ENCODE results near the gene BOK. TPM values are rescaled to one million over a fixed set of nuclear protein-coding genes. Genes with fewer than 3 reads are reported as not detected.

The BOK gene
- total and polyA plus RNA-seq, 2 of the 13 experiments (the other 11 are each of a cell fraction or from before 2014, with no cell fraction given), result 35.5 to 39.2 TPM

DNA sequence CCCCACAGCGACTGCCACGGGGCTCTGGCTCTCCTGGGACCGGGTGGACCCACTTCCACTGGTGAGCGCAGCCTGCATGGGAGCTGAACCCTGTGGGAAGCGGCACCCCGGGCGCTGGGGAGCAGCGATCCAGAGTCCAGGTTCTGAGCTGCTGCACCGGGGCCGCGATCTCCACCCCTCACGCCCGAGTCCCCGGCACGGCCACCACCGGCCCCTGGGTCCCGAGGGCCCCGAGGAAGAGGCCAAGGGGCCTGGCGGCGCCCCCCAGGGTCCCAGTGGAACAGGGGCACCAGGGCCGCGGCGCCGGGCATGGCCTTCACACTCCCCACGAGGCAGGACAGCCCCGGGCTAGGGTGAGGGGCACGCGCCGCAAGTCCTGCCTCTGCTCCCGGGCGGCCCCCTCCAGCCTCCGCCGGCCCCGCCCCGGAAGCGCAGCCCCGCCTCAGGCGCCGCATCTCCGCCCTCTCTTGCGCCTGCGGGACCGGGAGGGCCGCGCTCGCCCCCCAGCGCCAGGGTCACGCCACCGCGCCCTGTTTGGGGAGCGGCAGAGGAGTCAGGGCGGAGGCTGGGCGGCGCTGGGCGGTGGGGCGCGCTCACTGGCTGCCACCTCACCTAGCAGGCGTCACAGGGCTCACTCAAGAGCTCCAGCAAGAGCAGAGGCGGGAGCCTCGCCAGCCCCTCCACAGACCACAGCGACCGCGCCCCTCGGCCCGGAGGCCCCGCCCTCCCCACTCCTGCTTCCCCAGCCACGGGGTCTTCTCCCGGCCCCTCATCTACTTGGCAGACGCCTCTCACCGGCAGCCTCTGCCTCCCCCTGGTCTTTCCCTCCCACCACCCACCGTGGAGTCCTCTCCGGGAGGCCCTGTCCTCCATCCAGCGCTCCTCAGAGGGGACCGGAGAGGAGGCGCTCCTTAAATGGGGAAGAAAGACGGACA is 51.6 kb downstream of the BOK start (continued):
- TF ChIP-seq, protein P1, sequence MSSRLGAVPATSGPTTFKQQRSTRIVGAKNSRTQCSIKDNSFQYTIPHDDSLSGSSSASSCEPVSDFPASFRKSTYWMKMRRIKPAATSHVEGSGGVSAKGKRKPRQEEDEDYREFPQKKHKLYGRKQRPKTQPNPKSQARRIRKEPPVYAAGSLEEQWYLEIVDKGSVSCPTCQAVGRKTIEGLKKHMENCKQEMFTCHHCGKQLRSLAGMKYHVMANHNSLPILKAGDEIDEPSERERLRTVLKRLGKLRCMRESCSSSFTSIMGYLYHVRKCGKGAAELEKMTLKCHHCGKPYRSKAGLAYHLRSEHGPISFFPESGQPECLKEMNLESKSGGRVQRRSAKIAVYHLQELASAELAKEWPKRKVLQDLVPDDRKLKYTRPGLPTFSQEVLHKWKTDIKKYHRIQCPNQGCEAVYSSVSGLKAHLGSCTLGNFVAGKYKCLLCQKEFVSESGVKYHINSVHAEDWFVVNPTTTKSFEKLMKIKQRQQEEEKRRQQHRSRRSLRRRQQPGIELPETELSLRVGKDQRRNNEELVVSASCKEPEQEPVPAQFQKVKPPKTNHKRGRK (CRISPR knock-in tag; IDR thresholded peaks at IDR 0.05), result no peak
- TF ChIP-seq ZNF326 (CRISPR knock-in tag; IDR thresholded peaks at IDR 0.05; ENCODE audit: borderline replicate concordance) (no peak), REXO4 (CRISPR knock-in tag; IDR thresholded peaks at IDR 0.05; ENCODE audit: borderline replicate concordance) (no peak), KLF13 (CRISPR knock-in tag; IDR thresholded peaks at IDR 0.05) (no peak; the same call in 1 of the 2 replicates), NAIF1 (CRISPR knock-in tag; IDR thresholded peaks at IDR 0.05; ENCODE audit: borderline replicate concordance) (no peak), ZNF639 (CRISPR knock-in tag; conservative IDR thresholded peaks at IDR 0.05) (peak; percentile 82), NFKBIZ (CRISPR knock-in tag; IDR thresholded peaks at IDR 0.05) (no peak), IRF2 (CRISPR knock-in tag; IDR thresholded peaks at IDR 0.05) (peak; percentile 76; the same call in 1 of the 2 replicates), LBX2 (CRISPR knock-in tag; IDR thresholded peaks at IDR 0.05; ENCODE audit: borderline replicate concordance) (0 out of 2 replicates have a peak, but pooled peaks have one; percentile 68), EED (CRISPR knock-in tag; IDR thresholded peaks at IDR 0.05) (peak; percentile 94; the same call in 1 of the 2 replicates), ZNF75D (CRISPR knock-in tag; IDR thresholded peaks at IDR 0.05; ENCODE audit: borderline replicate concordance) (no peak), ZSCAN31 (CRISPR knock-in tag; IDR thresholded peaks at IDR 0.05; ENCODE audit: low read depth) (peak; percentile 96), ARNT2 (CRISPR knock-in tag; IDR thresholded peaks at IDR 0.05; ENCODE audit: low read depth) (peak; percentile 95), THYN1 (CRISPR knock-in tag; IDR thresholded peaks at IDR 0.05; ENCODE audit: borderline replicate concordance, low read depth) (no peak), STAG1 (CRISPR knock-in tag; IDR thresholded peaks at IDR 0.05) (peak; percentile 70), ZNF205 (CRISPR knock-in tag; IDR thresholded peaks at IDR 0.05) (peak; percentile 74; the same call in 1 of the 2 replicates), FOXO1 (CRISPR knock-in tag; IDR thresholded peaks at IDR 0.05) (no peak; the same call in none of the 2 replicates), ZBTB33 (CRISPR knock-in tag; IDR thresholded peaks at IDR 0.05) (no peak), PITX1 (CRISPR knock-in tag; IDR thresholded peaks at IDR 0.05) (no peak), ZNF850 (CRISPR knock-in tag; conservative IDR thresholded peaks at IDR 0.05) (no peak), ZNF775 (CRISPR knock-in tag; IDR thresholded peaks at IDR 0.05; ENCODE audit: borderline replicate concordance) (no peak; the same call in 1 of the 2 replicates), CBX5 (CRISPR knock-in tag; IDR thresholded peaks at IDR 0.05; ENCODE audit: borderline replicate concordance) (peak; percentile 57; the same call in 1 of the 2 replicates), MIER3 (CRISPR knock-in tag; IDR thresholded peaks at IDR 0.05; ENCODE audit: borderline replicate concordance) (no peak), HHEX (CRISPR knock-in tag; IDR thresholded peaks at IDR 0.05) (no peak), FOXJ3 (CRISPR knock-in tag; IDR thresholded peaks at IDR 0.05; ENCODE audit: borderline replicate concordance) (no peak)
